HG03521 (cell line): ENCODE measurements around the gene ARSG.
"Not testable (repeated sequence)": the region's sequence is repeated elsewhere in the genome, so short reads cannot be mapped to it uniquely, and the experiment has no call there.

Source experiments
- ATAC-seq: cut with Tn5 transposase; IDR thresholded peaks from one replicate; pipeline ENCODE4 v1.9.1; 2021; ENCODE audit warnings: mild to moderate bottlenecking, moderate library complexity; ENCODE audit not compliant: unreplicated experiment

ARSG gene

GRCh38 chr17:68391561-68392268 is 100.4 kb downstream of the ARSG start:
- ATAC-seq = no peak

- no peak for ATAC-seq
These were observed 103.5 kb downstream of the ARSG start for GRCh38 chr17:68394608-68395331.

GRCh38 chr17:68396226-68397107 is 105.2 kb downstream of the ARSG start:
- no peak for ATAC-seq

DNA sequence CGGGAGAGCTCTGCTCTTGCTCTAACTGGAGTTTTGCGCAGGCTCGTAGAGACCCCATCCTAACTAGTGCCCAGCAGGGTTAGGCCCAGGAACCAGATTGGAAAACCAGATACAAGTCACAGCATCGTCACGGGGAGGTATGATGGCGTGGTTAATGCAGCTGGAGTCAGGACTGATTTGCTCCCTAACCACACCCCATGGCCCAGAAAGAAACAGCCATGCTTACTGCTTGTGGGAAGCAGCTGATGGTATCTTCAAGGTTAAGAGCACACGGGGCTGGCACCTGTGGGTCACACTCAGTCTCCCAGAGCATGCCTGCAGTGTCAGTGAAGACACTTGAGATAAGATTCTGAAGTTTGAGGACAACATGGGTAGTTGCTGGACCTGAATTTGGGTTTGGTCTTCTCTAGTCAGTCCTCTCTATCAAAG is 105.8 kb downstream of the ARSG start:
- no peak for ATAC-seq

GRCh38 chr17:68398691-68399637 is 107.7 kb downstream of the ARSG start:
- no peak for ATAC-seq

DNA sequence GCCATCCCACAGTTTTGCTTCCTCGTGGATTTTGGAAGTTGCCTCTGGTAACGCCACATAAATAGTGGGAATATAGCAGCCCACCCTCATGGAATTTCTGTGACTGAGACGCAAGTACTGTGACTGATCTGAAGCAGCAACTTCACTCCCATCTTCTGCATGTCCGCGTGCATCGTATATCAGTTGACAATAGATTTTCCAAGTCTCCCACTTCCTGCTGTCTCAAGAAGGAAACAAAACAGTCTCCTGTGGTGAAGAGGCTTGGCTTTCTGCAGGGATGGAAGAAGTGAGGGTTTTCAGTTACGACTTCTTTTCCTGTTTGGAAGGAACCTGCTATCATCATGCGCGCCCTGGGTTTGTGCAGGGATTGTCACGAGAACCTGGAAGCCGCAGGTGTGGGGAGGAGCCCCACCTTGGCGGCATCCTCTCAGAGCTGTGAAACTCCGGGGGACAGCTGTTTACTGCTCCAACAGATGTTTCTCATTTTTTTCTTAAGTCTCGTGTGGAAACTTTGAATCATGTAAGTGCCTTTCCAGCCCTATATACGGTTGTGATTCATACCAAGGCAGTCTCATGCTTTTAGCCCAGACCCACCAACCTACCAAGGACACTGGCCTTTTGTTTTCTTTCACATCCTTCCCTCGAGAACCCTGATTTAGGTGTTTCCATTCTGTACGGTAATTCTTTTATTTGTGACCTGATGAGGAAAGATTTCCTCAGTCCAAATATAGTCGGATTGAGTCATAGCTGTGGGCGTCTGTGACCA is 108.5 kb downstream of the ARSG start:
- no peak for ATAC-seq

DNA sequence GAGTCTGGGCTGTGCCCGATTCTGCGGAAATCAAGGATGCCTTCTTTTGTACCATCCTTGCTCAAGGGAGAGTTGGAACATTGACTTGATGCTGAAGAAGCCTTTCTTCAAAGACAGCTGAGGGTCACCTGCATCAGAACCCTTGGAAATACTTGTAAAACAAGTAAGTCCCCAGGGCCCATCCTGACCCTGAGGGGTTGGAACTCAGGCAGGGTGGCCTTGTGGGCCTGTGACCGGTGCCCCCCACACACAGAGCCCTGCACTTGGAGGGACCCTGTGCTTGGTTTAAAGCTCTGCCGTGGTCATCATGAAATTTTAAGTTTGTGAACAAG is 109.1 kb downstream of the ARSG start:
- no peak for ATAC-seq

- ATAC-seq = no peak
These were observed 110.0 kb downstream of the ARSG start for GRCh38 chr17:68401288-68401687.

- no peak for ATAC-seq
These were observed 111.8 kb downstream of the ARSG start for GRCh38 chr17:68403122-68403521.

DNA sequence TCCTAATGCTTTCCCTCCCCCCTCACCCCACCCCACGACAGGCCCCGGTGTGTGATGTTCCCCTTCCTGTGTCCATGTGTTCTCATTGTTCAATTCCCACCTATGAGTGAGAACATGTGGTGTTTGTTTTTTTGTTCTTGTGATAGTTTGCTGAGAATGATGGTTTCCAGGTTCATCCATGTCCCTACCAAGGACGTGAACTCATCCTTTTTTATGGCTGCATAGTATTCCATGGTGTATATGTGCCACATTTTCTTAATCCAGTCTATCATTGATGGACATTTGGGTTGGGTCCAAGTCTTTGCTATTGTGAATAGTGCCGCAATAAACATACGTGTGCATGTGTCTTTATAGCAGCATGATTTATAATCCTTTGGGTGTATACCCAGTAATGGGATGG is 112.5 kb downstream of the ARSG start:
- not testable (repeated sequence) for ATAC-seq

- ATAC-seq = not testable (repeated sequence)
These were observed 116.4 kb downstream of the ARSG start for GRCh38 chr17:68407656-68408055.

DNA sequence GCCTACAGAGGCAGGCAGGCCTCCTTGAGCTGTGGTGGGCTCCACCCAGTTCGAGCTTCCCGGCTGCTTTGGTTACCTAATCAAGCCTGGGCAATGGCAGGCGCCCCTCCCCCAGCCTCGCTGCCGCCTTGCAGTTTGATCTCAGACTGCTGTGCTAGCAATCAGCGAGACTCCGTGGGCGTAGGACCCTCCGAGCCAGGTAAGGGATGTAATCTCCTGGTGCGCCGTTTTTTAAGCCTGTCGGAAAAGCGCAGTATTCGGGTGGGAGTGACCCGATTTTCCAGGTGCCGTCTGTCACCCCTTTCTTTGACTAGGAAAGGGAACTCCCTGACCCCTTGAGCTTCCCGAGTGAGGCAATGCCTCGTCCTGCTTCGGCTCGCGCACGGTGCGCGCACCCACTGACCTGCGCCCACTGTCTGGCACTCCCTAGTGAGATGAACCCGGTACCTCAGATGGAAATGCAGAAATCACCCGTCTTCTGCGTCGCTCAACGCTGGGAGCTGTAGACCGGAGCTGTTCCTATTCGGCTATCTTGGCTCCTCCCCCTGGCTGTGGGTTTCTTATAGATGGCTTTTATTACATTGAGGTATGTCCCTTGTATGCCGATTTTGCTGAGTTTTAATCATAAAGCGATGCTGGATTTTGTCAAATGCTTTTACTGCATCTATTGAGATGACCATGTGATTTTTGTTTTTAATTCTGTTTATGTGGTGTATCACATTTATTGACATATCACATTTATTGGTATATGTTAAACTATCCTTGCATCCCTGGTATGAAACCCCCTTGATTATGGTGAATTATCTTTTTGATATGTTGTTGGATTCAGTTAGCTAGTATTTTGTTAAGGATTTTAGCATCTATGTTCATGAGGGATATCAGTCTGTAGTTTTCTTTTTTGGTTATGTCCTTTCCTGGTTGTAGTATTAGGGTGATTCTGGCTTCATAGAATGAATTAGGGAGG is 122.6 kb downstream of the ARSG start:
- ATAC-seq = not testable (repeated sequence)

DNA sequence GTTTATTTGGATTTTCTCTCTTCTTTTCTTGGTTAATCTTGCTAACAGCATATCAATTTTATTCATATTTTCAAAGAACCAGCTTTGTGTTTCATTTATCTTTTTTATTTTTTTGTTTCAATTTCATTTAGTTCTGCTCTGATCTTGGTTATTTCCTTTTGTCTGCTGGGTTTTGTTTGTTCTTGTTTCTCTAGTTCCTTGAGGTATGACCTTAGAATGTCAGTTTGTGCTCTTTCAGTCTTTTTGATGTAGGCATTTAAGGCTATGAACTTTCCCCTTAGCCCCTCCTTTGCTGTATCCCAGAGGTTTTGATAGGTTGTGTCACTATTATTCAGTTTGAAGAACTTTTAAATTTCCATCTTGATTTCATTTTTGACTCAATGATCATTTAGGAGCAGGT is 123.6 kb downstream of the ARSG start:
- ATAC-seq = not testable (repeated sequence)

- no peak for ATAC-seq
These were observed 126.0 kb downstream of the ARSG start for GRCh38 chr17:68417317-68417716.

DNA sequence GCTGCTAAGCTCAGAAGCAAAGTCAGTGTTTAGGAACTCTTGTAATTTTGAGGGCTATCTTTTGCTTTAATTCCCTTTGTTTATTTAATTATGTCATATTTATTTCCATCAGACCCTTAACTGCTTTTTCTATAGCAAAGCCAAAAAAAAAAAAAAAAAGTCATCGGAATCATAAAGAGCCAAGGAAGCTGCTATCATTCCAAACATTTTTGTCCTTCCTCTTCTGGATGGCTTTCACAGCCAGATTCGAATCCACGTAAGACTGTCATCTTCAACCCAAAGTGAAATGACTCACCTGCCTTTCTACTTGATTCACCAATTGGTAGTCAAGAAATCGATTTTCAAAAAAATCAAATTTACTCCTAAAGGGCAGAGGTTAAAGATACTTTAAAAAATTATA is 127.6 kb downstream of the ARSG start:
- no peak for ATAC-seq

GRCh38 chr17:68420065-68420464 is 128.8 kb downstream of the ARSG start:
- no peak for ATAC-seq

- no peak for ATAC-seq
These were observed 130.2 kb downstream of the ARSG start for GRCh38 chr17:68421486-68421885.

GRCh38 chr17:68422821-68423220 is 131.5 kb downstream of the ARSG start:
- ATAC-seq = no peak

- no peak for ATAC-seq
These were observed 132.0 kb downstream of the ARSG start for GRCh38 chr17:68423251-68423650.
